Astrocyte (in vitro differentiated cells and primary cell): Measurements from ENCODE around the gene TBXAS1.

Experiments
- CTCF ChIP-seq: IDR thresholded peaks from 2 replicates; pipeline ENCODE4 v1.5.1; 2011; ENCODE audit warnings: low read depth, mild to moderate bottlenecking, inconsistent platforms, low read length, moderate library complexity; ENCODE audit not compliant: insufficient read depth
- EZH2 ChIP-seq: IDR thresholded peaks from 2 replicates; pipeline ENCODE4 v1.6.1; 2012; ENCODE audit warnings: mild to moderate bottlenecking, low read length, inconsistent platforms; ENCODE audit not compliant: insufficient read depth

- TF ChIP-seq EZH2 (no peak), CTCF (no peak)
Observed at GRCh38 chr7:139943401-139943800, 114.3 kb downstream of the TBXAS1 start.
